Fibroblast of skin of right biceps (primary cell): ENCODE measurements around the gene HIP1.
"Not testable (repeated sequence)": the region's sequence is repeated elsewhere in the genome, so short reads cannot be mapped to it uniquely, and the experiment has no call there.

Experiments
- DNase-seq: peaks from one replicate; pipeline ENCODE4 v3.0.0-alpha.2; 2013

The HIP1 gene

GRCh38 chr7:75712517-75713361 lies 26.0 kb downstream of the HIP1 start:
- no peak for DNase-seq

- DNase-seq = peak; percentile 81
Observed at GRCh38 chr7:75711656-75712514, 26.9 kb downstream of the HIP1 start.

- no peak for DNase-seq
Observed at GRCh38 chr7:75711076-75711475, 27.7 kb downstream of the HIP1 start.

- no peak for DNase-seq
Observed at GRCh38 chr7:75704928-75705327, 33.8 kb downstream of the HIP1 start.

DNA sequence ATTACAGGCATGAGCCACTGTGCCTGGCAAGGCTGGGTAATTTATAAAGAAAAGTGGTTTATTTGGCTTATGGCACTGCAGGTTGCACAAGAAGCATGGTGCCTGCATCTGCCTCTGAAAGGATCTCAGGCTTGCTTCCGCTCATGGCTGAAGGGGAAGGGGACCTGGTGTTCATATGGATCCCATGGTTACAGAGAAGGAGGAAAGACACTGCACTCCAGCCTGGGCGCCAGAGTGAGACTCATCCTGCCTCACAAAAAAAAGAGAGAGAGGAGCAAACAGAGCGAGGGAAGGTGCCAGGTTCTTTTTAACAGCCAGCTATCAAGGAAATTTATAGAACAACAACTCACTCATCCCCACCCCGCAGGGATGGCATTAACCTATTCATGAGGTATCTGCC lies 36.2 kb downstream of the HIP1 start:
- DNase-seq = no peak

DNA sequence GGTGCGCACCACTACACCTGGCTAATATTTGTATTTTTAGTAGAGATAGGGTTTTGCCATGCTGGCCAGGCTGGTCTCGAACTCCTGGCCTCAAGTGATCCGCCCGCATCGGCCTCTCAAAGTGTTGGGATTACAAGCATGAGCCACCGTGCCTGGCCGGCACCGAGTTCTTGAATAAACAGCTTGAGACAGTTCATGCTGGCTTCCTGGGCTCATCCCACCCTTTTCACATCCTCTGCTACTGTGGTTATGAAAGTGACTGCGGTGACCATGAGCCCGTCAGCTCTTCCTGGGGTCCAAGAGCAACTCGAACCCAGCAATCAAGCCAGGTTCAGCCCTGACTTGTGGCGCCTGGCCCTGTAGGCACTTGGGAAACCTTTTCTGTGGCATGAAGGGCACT lies 38.7 kb downstream of the HIP1 start:
- DNase-seq = no peak

GRCh38 chr7:75698358-75698757 lies 40.4 kb downstream of the HIP1 start:
- no peak for DNase-seq

DNA sequence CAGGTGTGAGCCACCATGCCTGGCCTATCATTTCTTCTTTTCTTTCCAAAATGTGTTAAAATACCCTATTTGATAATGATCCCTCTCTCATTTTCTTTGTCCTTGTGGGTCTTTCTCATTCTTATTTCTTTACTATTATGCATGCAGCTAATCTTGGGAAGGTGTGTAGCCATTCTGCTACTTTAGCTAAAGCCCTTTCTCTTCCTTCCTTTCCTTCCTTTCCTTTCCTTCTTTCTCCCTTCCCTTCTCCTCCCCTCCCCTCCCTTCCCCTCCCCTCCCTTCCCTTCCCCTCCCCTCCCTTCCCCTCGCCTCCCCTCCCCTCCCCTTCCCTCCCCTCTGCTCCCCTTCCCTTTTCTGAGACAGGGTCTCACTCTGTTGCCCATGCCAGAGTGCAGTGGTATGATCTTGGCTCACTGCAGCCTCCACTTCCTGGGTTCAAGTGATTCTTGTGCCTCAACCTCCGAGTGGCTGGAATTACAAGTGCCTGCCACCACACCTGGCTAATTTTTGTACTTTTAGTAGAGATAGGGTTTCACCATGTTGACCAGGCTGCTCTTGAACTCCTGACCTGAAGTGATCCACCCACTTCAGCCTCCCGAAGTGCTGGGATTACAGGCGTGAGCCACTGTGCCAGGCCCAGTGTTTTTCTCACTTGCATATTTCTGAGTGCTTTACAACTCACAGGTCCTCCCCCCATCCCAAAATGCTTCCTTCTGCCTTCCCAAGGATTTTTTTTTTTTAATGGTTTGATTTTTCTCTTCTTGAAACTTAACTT lies 42.3 kb downstream of the HIP1 start:
- DNase-seq = no peak

GRCh38 chr7:75694638-75695399 lies 43.9 kb downstream of the HIP1 start:
- DNase-seq = no peak

GRCh38 chr7:75693668-75694067 lies 45.1 kb downstream of the HIP1 start:
- not testable (repeated sequence) for DNase-seq

DNA sequence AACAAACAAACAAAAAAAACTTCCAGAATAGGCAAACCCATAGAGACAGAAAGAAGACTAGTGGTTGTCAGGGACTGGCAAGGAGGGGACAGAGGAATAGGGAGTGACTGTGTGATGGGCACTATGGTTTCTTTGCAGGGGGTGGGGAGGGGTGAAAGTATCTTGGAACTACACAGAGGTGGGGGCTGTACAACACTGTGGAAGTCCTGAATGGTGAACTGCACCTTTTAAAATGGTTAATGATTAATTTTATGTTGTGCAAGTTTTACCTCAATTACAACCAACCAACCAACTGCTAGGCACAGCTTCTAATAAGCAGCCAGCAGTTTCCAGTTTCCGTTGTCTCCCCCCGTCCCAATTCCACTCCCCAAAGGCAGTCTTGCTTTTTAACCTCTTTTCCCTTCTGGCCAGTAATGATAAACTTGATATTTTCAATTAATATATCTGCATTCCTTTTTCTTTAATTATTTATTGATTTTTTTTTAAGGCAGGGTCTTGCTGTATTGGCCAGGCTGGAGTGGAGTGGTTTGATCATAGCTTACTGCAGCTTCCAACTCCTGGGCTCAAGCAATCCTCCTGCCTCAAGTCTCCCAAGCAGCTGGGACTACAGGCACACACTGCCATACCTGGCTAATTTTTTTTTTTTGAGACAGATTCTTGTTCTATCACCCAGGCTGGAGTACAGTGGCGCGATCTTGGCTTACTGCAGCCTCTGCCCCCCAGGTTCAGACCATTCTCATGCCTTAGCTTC lies 46.8 kb downstream of the HIP1 start:
- DNase-seq = no peak

- DNase-seq = no peak
Observed at GRCh38 chr7:75690121-75690523, 48.6 kb downstream of the HIP1 start.

GRCh38 chr7:75689246-75690099 lies 49.3 kb downstream of the HIP1 start:
- DNase-seq = no peak

GRCh38 chr7:75688200-75689136 lies 50.3 kb downstream of the HIP1 start:
- DNase-seq = no peak

DNA sequence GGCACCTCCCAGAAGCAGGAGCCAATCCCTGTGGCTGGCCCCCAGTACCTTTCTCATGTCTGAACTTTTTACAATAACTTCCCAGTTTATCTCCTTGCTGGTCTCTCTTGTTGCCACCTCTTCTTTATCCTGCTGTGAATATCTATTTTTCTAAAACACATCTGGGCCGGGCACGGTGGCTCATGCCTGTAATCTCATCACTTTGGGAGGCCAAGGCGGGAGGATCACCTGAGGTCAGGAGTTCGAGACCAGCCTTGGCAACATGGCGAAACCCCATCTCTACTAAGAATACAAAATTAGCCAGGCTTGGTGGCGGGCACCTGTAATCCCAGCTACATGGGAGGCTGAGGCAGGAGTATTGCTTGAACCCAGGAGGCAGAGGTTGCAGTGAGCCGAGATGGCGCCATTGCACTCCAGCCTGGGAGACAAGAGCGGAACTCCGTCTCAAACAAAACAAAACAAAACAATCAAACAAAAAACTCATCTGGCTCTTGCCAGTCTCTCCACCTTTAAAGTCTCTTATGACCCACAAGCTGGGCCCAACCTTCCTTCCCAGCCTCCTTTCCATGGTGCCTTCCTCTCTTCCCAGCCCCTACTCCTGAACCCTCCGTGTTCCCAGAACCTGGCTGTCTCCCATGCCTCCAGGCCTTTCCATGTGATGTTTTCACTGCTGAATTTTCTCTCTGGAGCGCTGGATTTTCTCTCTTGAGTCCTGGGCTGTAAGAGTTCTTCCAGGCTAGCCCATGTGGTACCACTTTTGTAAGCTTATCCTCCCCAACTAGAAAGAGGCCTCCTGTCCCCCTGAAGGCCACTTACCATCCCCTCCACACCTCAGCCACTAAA lies 51.3 kb downstream of the HIP1 start:
- no peak for DNase-seq

DNA sequence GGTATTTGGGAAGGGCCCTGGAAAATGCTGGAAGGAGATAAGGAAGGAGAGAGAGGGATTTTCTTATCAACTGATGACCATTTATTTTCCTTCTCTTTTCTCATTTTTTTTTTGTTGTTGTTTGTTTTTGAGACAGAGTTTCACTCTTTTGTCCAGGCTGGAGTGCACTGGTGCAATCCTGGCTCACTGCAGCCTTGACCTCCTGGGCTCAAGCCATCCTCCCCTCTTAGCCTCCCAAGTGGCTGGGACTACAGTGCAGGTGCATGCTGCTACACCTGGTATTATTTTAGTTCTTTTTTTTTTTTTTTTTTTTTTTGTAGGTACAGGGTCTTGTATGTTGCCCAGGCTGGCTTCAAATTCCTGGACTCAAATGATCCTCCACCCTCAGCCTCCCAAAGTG lies 52.2 kb downstream of the HIP1 start:
- DNase-seq = no peak

DNA sequence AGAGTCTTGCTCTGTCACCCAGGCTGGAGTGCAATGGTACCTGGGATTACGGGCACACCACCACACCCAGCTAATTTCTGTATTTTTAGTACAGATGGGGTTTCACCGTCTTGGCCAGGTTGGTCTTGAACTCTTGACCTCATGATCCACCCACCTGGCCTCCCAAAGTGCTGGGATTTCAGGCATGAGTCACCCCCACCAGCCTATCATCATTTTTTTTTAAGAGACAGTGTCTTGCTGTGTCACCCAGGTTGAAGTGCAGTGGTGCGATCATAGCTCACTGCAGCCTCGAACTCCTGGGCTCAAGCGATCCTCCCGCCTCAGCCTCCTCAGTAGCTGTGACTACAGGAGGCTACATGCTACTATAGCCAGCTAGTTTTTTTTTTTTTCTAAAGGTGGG lies 56.7 kb downstream of the HIP1 start:
- not testable (repeated sequence) for DNase-seq

GRCh38 chr7:75679060-75679459 lies 59.7 kb downstream of the HIP1 start:
- DNase-seq = no peak

DNA sequence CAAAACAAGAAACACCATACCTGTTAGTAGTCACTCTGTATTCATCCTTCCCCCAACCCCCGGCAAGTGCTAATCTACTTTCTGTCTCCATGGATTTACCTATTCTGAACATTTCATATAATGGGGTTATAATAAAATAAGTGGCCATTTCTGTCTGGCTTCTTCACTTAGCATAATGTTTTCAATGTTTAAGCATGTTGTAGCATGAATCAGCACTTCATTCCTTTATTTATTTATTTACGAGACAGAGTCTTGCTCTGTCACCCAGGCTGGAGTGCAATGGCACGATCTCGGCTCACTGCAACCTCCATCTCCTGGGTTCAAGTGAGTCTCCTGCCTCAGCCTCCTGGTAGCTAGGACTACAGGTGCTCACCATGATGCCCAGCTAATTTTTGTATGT lies 69.2 kb downstream of the HIP1 start:
- DNase-seq = no peak
